Right kidney (tissue), 1 donor: ENCODE measurements around the gene LDAH.
A peak's percentile ranks its signal among the peaks of the same experiment; 100 is the strongest.

Experiments used
- DNase-seq: peaks from one replicate; pipeline ENCODE4 v3.0.0-alpha.2; 2016

LDAH gene

DNA sequence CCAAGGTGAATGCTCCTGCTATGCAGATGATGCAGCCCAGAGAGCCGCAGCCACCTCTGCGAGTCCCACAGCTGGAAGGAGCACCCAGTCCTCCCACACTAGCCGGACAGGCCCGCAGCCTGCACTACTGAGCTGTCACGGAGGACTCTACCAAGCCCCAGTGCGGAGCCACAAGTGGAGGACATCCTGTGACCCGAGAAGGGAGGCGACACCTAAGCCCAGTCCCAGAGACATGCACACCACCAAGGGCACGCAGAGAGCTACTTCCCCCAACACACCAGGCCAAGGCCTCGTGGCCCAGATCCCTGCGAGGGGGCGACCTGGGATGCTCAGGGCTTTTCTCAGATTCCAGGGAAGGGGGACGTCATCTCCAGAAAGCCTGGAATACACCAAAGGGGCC lies 184.9 kb downstream of the LDAH start:
- DNase-seq, result no peak

DNA sequence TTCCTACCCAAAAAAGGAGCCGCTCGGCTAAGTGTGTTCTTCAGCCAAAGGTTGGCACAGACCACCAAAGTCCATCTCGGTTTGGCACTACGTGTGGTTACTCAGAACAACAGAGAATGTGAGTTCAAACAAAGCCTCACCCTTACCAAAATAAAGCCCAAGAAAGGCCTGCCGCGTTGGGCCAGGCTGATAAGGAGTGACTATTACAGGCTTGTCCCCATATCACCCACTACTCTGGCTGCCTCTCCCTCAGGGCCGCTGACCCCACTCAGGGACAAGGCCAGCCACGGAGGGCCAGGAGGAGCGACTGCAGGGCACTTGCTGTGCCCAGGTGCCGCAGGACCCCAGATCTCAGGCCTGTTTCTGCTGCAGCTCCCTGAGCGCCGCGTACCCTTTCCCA lies 185.8 kb downstream of the LDAH start:
- DNase-seq, result no peak

DNA sequence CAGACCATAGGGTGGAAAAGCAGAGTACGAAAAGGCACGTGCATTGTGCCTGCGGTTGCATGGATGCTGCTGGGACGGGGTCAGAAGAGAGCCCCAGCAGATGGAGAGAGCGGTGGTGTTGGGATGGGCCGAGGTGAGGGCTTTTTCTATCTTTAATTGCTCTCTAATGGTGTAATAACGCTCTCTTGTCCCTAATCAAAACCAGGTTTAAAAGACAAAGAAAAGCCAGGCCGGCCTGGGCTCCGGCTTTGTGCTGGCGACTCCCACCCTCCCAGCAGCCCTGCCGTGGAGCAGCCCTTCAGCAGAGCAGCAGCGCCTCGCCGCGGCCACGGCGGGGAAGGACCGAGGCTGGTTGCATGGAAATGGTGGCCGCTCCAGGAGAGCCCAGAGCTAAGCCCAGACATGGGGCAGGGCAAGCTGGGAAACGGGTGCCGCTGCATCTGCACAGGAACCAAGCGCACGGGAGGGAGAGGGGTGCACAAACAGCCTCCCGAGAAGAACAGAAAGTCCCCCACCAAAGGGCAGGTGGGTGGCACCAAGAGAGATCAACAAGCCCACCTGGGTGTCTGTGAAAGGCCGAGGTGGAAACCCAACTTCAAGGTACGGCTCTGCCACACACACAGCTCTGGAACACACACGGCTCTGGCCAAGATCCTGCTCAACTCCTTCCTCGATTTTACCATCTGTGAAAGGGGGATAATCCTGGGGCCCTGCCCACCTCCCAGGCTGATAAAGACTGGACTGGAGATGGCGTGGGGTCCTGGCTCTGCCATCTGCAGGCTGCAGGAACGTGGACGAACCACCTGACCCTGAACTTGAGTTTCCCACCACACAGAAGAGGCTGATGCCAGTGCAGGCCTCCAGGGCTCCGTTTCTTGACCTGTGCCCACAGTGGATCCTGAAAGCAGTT lies 187.0 kb downstream of the LDAH start:
- DNase-seq, result peak; percentile 84

DNA sequence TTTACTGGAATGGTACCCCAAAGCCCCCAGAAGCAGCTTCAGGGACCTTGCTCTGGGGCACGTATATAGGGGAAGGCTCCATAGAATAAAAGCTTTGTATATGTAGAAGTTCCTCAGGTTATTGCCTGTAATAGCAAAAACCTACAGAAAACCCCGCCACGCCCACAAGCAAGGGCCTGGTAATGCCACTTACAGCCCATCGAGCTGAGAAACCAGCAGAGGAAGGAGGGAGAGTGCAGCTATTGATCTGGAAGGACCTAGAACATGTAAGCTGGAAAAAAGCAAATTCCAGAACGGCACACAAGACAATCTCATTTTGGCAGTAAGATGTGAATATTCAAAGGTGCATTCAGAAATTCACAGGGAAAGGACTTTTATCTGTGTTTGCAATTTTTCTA lies 187.8 kb downstream of the LDAH start:
- no peak for DNase-seq

DNA sequence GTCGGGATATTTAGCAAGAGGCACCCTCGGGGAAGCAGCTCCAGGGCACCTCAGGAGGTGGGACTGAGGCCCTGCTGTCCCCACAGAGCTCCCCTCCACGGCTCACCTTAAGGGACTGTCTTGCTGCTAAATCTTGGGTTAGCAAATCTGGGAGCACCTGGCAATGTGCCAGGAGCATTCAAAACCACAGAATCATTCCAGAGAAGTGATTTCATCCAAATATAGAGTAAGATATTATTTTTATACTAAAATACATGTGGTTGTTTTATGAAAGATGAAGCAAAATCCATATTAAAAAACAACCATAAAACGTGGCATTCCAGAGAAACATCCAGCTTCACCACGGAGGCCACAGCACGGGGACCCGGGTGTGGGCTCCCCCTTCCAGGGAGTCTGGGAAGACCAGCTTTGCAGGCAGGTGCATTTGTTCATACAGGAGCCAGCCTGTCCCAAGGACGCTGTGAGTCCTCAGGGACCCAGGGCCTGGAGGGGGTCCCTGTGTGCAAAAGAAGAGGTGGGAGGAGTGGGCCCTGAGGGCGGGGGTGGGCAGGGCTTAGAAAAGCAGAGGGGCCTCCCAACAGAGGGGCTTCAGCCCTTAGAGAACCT lies 188.3 kb downstream of the LDAH start:
- no peak for DNase-seq
